Right ventricle myocardium inferior (tissue), 1 donor: Measurements from ENCODE around the gene THYN1. TPM values are rescaled to one million over a fixed set of nuclear protein-coding genes. Genes with fewer than 3 reads are reported as not detected.
"Not testable (repeated sequence)": the region's sequence is repeated elsewhere in the genome, so short reads cannot be mapped to it uniquely, and the experiment has no call there.

ENCODE experiments used
- ATAC-seq: fragments of 200-7000 bp; cut with Tn5 transposase; one replicate; pipeline ENCODE4 v1.9.1; 2020; ENCODE audit warnings: mild to moderate bottlenecking, moderate library complexity
- DNase-seq: peaks from one replicate; pipeline ENCODE4 v3.0.0; 2021; ENCODE audit errors: missing footprints
- intact Hi-C: fragments of 100-400 bp; cut with DNase I; formaldehyde crosslinking; loops from one replicate; pipeline ENCODE4 v1.11.0; 2022
- long read RNA-seq: library from polyadenylated mRNA; unstranded; transcript quantifications from one replicate; pipeline ENCODE4 v2.0.0, GENCODE V29; 2021
- total RNA-seq: library from RNA; stranded (reverse); fragmentation: NEBNext Ultra II Directional; extraction: Animal tissue kit (Norgen Biotek cat#: 25700); gene quantifications from one replicate; pipeline ENCODE4 v1.2.1, GENCODE V29; 2021
- donor health status: DM: no; HTN: yes; CAD: no; lungs with severe emphysema.

The THYN1 gene
- total RNA-seq: 36.8 TPM
- long read RNA-seq, transcript THYN1-204 (8 exons, 893 nt): minor isoform, 5 of 34 reads
- long read RNA-seq, transcript THYN1-203 (8 exons, 943 nt): major isoform, 19 of 34 reads
- long read RNA-seq, partial matches to known transcripts: 1 of 34 reads
- long read RNA-seq, other reads (novel, unspliced or antisense): 5 of 34 reads

GRCh38 chr11:134253188-134253993, at the start of gene THYN1, which contains the start of gene ACAD8:
THYN1 (minus strand) TSS chr11:134253352; CDS start chr11:134252882, 470 bp downstream.
ACAD8 (plus strand) TSS chr11:134253568; CDS start chr11:134253601, 33 bp downstream.
- ATAC-seq (peak; percentile 100), DNase-seq (peak; percentile 97)
- intact Hi-C loops: loop anchor here (1.0 kb wide), 1 partner anchor 29 kb away; the partner anchor contains the start of gene VPS26B

DNA sequence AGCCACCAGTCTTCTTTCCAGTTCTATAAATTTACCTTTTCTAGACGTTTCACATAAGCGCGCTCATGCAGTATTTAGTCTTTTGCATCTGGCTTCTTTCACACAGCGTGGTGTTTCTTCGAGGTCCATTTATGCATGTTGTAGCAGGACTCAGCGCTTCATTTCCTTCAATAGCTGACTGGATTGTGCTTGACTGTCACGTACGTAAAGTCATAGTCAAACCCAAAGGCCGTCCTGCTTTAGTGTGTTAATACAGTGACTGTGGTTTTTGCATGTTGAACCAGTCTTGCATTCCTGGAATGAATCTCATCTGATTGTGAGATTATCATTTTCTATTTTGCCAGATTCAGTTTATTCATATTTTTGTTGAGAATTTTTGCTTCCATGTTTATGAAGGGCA, 41.5 kb upstream of the THYN1 start:
- ATAC-seq: no peak
- intact Hi-C loops: no loop called here
- no peak for DNase-seq

- DNase-seq (no peak), ATAC-seq (no peak)
These were observed 40.3 kb upstream of the THYN1 start for GRCh38 chr11:134293119-134294113.

DNA sequence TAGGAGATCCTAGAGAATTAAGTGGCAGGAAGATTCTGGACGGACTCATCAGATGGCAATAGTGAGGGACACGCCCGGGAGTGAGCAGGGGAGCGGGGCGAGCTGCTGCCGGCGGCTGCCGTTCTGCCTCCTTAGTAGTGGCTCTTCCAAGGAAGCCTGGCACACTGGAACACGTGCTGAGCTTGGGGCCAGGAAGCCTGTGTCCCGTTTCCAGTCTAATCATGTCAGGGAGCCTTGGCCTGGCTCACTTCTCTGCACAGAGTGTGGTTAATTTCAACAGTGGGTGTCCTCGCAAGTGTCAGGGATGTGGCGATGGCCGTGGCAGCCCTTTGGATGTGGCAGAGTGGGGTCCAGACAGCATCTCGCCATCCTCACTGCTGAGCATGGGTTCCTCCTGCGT, 39.5 kb upstream of the THYN1 start:
- no peak for DNase-seq
- no peak for ATAC-seq
- intact Hi-C loops: no loop called here

More at GRCh38 chr11:134293119-134294113, 40.3 kb upstream of the THYN1 start:
- intact Hi-C loops: no loop called here

DNA sequence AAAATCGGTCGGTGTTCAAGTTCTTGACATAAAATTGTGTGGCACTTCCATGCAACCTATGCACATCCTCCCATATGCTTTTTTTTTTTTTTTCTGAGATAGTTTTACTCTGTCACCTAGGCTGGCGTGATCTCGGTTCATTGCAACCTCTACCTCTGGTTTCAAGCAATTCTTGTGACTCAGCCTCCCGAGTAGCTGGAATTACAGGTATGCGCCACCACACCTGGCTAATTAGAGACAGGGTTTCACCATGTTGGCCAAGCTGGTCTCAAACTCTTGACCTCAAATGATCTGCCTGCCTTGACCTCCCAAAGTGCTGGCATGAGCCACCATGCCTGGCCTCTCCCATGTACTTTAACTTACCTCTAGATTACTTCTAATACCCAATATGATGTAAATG, 38.0 kb upstream of the THYN1 start:
- DNase-seq (no peak), ATAC-seq (no peak)
- intact Hi-C loops: no loop called here

DNA sequence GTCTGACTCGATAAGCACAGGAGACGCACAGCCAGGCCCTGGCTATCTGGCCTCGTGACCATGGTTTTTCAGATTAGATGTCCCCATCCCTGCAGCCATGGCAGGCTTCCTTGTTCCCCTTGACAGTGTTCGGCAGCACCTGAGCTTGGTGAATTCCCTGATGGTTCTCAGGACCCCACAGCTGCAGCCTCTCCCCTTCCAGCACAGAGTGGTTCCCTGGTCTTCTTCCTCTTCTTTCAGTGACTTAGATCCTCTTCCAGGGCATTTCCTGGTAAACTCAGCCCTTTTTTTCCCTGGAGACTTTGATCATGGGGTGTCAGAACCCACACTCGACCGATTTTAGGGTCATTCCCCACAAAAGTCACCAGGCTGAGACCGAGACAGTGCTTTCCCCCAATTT, 37.5 kb upstream of the THYN1 start:
- intact Hi-C loops: no loop called here
- DNase-seq (no peak), ATAC-seq (no peak)

DNA sequence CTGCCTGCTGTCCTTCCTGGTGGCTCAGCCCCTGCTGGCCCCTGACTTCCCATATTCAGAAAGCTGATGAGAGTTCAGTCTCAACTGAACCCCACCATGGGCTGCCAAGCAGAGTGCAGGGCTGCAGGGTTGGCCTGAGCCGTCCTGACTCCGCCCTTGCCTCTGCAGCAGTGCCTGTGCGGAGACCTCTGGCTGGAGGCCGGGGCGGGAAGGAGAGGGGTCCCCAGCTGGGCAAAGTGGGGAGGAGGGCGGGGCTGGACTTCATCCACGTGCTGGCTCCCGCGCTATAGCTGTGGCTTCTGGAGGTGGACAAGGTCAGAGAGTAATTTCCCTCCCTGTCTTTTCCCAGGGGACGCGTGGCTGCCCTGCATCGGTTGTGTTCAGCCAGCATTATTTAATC, 36.6 kb upstream of the THYN1 start:
- DNase-seq (no peak), ATAC-seq (peak; percentile 50)
- intact Hi-C loops: no loop called here

GRCh38 chr11:134289167-134289566, 36.0 kb upstream of the THYN1 start:
- intact Hi-C loops: no loop called here

GRCh38 chr11:134288486-134288885, 35.3 kb upstream of the THYN1 start:
- intact Hi-C loops: no loop called here

More at GRCh38 chr11:134289167-134289566, 36.0 kb upstream of the THYN1 start:
- ATAC-seq: no peak
- DNase-seq: no peak

GRCh38 chr11:134287561-134287960, 34.4 kb upstream of the THYN1 start:
- ATAC-seq (no peak), DNase-seq (no peak)
- intact Hi-C loops: no loop called here

More at GRCh38 chr11:134288486-134288885, 35.3 kb upstream of the THYN1 start:
- no peak for ATAC-seq
- no peak for DNase-seq

DNA sequence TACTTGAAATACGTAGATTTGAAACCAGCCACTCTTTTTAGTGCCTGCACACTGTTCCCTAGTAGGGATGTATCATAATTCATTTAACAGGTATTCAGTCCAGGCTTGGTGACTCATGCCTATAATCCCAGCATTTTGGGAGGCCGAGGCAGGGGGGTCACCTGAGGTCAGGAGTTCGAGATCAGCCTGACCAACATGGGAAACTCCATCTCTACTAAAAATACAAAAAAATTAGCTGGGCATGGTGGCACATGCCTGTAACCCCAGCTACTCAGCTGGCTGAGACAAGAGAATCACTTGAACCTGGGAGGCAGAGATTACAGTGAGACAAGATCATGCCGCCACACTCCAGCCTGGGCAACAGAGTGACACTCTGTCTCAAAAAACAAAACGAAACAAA, 31.2 kb upstream of the THYN1 start:
- intact Hi-C loops, DNase-seq, ATAC-seq: not testable (repeated sequence)

GRCh38 chr11:134283461-134284230, 30.5 kb upstream of the THYN1 start:
- ATAC-seq: no peak
- intact Hi-C loops: no loop called here
- no peak for DNase-seq

- intact Hi-C loops: no loop called here
- ATAC-seq: peak; percentile 65
- DNase-seq: no peak
These were observed 29.2 kb upstream of the THYN1 start for GRCh38 chr11:134282121-134283045.

DNA sequence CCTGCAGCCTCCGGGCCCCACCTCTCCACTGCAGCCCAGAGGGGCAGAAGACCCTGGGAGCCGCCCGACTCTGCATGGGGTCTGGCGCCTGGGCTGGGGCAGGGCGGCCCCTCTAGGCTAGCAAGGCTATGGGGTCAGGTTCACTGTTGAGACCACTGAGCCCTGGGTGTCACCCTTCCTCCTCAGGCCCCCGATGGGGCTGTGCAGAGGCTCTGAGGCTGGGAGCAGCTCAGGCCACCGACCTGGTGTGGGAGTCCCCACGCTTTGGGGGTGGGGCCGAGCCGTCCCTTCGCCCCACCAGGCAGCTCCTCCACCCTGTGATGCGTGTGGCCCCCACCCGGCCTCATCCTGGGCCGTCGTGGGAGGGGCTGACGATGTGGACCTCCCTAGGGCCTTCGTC, 28.5 kb upstream of the THYN1 start:
- intact Hi-C loops, ATAC-seq, DNase-seq: not testable (repeated sequence)

DNA sequence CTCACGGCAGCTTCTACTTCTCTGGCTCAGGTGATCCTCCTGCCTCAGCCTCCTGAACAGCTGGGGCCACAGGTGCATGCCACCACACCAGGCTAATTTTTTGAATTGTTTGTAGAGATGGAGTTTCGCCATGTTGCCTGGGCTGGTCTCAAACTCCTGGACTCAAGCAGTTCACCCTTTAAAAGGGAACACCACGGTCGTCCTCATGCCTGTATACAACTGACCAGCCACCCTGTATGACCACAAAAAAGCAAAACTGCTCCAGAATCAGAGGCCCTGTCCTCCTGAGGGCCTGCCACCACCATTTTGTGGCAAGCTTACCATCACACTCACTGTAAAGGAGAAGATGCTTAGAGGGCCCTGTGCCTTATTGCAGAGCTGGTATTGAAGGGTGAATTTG, 25.2 kb upstream of the THYN1 start:
- intact Hi-C loops: no loop called here
- DNase-seq (no peak), ATAC-seq (no peak)

GRCh38 chr11:134277183-134278001, 24.2 kb upstream of the THYN1 start:
- intact Hi-C loops: no loop called here
- DNase-seq (no peak), ATAC-seq (no peak)
